Measurements from ENCODE around the gene HIPK4. TPM values are rescaled to one million over a fixed set of nuclear protein-coding genes. Genes with fewer than 3 reads are reported as not detected.

The HIPK4 gene
- total RNA-seq, 1 experiment from 2014 or later = 0.31 TPM

GRCh38 chr19:40422748-40423566 lies 33.0 kb upstream of the HIPK4 start:
- CTCF ChIA-PET = interaction anchor here (1.5 kb wide), 1 partner anchor 21 kb away, joined by 3 read pairs; the partner anchor contains the start of gene SERTAD3
- no peaks in the 10 kb centered on the region for H3K9me3 Mint-ChIP-seq
- no peak for TF ChIP-seq PRRX2 (CRISPR knock-in tag; IDR thresholded peaks at IDR 0.05)
- no peak for TF ChIP-seq IRF2 (CRISPR knock-in tag; IDR thresholded peaks at IDR 0.05; ENCODE audit: borderline replicate concordance, low read depth)
- 0 out of 2 replicates have a peak, but pooled peaks have one; percentile 22 for TF ChIP-seq FOXP4 (CRISPR knock-in tag; IDR thresholded peaks at IDR 0.05)
- TF ChIP-seq PRDM15 (CRISPR knock-in tag; IDR thresholded peaks at IDR 0.05) = peak; percentile 55; the same call in 1 of the 2 replicates
- TF ChIP-seq, protein P1, sequence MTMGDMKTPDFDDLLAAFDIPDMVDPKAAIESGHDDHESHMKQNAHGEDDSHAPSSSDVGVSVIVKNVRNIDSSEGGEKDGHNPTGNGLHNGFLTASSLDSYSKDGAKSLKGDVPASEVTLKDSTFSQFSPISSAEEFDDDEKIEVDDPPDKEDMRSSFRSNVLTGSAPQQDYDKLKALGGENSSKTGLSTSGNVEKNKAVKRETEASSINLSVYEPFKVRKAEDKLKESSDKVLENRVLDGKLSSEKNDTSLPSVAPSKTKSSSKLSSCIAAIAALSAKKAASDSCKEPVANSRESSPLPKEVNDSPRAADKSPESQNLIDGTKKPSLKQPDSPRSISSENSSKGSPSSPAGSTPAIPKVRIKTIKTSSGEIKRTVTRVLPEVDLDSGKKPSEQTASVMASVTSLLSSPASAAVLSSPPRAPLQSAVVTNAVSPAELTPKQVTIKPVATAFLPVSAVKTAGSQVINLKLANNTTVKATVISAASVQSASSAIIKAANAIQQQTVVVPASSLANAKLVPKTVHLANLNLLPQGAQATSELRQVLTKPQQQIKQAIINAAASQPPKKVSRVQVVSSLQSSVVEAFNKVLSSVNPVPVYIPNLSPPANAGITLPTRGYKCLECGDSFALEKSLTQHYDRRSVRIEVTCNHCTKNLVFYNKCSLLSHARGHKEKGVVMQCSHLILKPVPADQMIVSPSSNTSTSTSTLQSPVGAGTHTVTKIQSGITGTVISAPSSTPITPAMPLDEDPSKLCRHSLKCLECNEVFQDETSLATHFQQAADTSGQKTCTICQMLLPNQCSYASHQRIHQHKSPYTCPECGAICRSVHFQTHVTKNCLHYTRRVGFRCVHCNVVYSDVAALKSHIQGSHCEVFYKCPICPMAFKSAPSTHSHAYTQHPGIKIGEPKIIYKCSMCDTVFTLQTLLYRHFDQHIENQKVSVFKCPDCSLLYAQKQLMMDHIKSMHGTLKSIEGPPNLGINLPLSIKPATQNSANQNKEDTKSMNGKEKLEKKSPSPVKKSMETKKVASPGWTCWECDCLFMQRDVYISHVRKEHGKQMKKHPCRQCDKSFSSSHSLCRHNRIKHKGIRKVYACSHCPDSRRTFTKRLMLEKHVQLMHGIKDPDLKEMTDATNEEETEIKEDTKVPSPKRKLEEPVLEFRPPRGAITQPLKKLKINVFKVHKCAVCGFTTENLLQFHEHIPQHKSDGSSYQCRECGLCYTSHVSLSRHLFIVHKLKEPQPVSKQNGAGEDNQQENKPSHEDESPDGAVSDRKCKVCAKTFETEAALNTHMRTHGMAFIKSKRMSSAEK (CRISPR knock-in tag; IDR thresholded peaks at IDR 0.05; ENCODE audit: borderline replicate concordance) = no peak
- no peak for TF ChIP-seq JUN (CRISPR knock-in tag; IDR thresholded peaks at IDR 0.05)
- no peaks in the 10 kb centered on the region; the same call in 1 of the 2 replicates for H3K36me3 Mint-ChIP-seq
- H3K4me3 Mint-ChIP-seq = peak overlapping the region; percentile 69; the same call in 1 of the 2 replicates
- POLR2A ChIA-PET = no interaction called here
- DNase-seq (ENCODE audit: low spot score) (no peak), ATAC-seq (no peak)
- peak overlapping the region; percentile 63; the same call in 1 of the 2 replicates for H3K27ac Mint-ChIP-seq
- peaks cover 16% of the 10 kb centered on the region for H3K4me1 Mint-ChIP-seq
- H3K27me3 Mint-ChIP-seq (ENCODE audit: low read depth) = peaks cover 3% of the 10 kb centered on the region

- POLR2A ChIA-PET = interaction anchor here (1.8 kb wide), 1 partner anchor 21 kb away, joined by 17 read pairs; no protein-coding TSS in a partner anchor
These were observed 32.2 kb upstream of the HIPK4 start for GRCh38 chr19:40421993-40422747.

More at GRCh38 chr19:40421993-40422747, 32.2 kb upstream of the HIPK4 start:
- TF ChIP-seq TEAD1 (CRISPR knock-in tag; IDR thresholded peaks at IDR 0.05) (no peak), FOXP4 (CRISPR knock-in tag; IDR thresholded peaks at IDR 0.05) (no peak), JAZF1 (CRISPR knock-in tag; IDR thresholded peaks at IDR 0.05) (no peak)
- TF ChIP-seq, protein P2, sequence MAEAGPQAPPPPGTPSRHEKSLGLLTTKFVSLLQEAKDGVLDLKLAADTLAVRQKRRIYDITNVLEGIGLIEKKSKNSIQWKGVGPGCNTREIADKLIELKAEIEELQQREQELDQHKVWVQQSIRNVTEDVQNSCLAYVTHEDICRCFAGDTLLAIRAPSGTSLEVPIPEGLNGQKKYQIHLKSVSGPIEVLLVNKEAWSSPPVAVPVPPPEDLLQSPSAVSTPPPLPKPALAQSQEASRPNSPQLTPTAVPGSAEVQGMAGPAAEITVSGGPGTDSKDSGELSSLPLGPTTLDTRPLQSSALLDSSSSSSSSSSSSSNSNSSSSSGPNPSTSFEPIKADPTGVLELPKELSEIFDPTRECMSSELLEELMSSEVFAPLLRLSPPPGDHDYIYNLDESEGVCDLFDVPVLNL (CRISPR knock-in tag; IDR thresholded peaks at IDR 0.05; ENCODE audit: borderline replicate concordance, low read depth) = no peak
- peak overlapping the region; percentile 69 for H3K4me3 Mint-ChIP-seq
- peak overlapping the region; percentile 63; the same call in 1 of the 2 replicates for H3K27ac Mint-ChIP-seq
- no peak for ATAC-seq
- peaks cover under 1% of the 10 kb centered on the region for H3K27me3 Mint-ChIP-seq (ENCODE audit: low read depth)
- H3K36me3 Mint-ChIP-seq = no peaks in the 10 kb centered on the region; the same call in 1 of the 2 replicates
- CTCF ChIA-PET = interaction anchor here (1.3 to 2.8 kb wide), 10 partner anchors 13 to 181 kb away, joined by 3 to 55 read pairs (median 16); partner anchors contain the start of genes BLVRB and SERTAD3
- DNase-seq (ENCODE audit: low spot score) = no peak
- peaks cover 22% of the 10 kb centered on the region for H3K4me1 Mint-ChIP-seq
- no peaks in the 10 kb centered on the region for H3K9me3 Mint-ChIP-seq

Measured in WTC11 (cell line).